HG03108 (cell line): ENCODE results near the gene AP4S1.
"Not testable (repeated sequence)": the region's sequence is repeated elsewhere in the genome, so short reads cannot be mapped to it uniquely, and the experiment has no call there.

Source experiments
- ATAC-seq: cut with Tn5 transposase; IDR thresholded peaks from one replicate; pipeline ENCODE4 v1.9.1; 2021; ENCODE audit warnings: moderate library complexity; ENCODE audit not compliant: unreplicated experiment

AP4S1 gene

DNA sequence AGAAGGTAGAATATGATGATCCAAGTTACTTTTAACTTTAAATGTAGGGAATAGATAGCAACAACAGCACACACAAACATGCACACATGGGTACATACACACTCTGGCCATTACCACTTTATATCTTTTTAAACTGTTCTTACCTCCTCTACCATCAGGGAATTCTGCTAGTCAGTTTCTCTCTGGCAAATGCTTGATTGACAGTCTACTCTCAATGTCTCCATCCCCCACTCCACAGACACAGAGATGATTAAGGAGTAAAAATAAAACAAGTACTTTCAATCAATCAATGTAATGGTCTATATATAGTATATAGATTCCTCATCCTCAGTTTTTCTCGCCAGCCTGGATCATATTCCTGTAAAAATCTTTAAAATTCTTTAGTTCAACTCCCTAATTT, 16.9 kb downstream of the AP4S1 start:
- ATAC-seq, result no peak

- ATAC-seq, result not testable (repeated sequence)
Observed at GRCh38 chr14:31042893-31043292, 17.4 kb downstream of the AP4S1 start.

GRCh38 chr14:31043379-31043778, 17.9 kb downstream of the AP4S1 start:
- ATAC-seq, result no peak

DNA sequence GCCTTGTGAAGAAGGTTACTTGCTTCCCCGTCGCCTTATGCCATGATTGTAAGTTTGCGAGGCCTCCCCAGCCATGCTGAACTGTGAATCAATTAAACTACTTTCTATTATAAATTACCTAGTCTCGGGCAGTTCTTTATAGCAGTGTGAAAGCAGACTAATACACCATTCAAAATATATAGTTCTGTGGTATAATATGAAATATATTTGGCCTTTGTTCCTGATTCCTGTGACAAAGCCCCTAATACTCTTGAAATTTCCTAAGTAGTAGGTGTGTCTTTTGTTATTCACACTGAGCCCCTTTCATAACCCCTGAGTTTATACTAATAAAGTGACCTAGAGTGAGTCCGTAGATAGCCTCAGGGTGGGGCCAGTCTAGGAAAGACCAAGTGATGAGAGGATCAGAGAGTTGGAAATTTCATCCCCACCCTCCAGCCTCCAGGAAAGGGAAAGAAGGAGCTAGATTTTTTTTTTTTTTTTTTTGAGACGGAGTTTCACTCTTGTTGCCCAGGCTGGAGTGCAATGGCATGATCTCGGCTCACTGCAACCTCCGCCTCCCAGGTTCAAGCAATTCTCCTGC, 20.1 kb downstream of the AP4S1 start:
- ATAC-seq, result no peak

- ATAC-seq, result no peak
Observed at GRCh38 chr14:31047503-31047902, 22.1 kb downstream of the AP4S1 start.

DNA sequence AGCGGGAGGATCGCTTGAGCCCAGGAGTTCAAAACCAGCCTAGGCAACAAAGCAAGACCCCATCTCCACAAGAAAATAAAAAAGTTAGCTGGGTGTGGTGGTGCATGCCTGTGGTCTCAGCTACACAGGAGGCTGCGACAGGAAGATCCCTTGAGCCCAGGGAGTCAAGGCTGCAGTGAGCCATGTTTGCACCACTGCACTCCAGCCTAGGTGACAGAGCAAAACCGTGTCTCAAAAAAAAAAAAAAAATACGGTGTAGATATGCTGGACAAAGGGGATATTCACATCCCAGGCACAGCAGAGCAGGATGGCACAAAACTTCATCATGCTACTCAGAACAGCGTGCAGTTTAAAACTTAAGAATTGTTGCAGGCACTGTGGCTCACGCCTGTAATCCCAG, 25.6 kb downstream of the AP4S1 start:
- ATAC-seq, result no peak

GRCh38 chr14:31051511-31051910, 26.1 kb downstream of the AP4S1 start:
- ATAC-seq, result no peak

- not testable (repeated sequence) for ATAC-seq
Observed at GRCh38 chr14:31052905-31053586, 27.6 kb downstream of the AP4S1 start.

DNA sequence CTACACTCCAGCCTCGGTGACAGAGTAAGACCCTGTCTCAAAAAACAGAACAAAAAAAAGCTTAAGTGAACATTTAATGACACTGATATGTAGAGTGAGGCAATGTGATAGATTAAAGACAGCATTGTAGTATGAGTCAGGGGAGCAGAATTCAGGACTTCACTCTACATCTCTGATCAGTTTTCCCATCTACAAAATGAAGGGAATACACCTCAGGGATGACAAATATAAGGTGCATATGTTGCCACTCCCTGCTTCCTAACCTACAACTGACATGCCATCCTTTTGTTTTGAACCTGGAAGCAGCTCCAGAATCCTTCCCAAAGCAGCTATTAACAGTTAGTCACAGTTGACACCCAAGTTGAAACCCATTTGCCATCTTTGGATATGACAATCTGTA, 31.6 kb downstream of the AP4S1 start:
- ATAC-seq, result no peak

DNA sequence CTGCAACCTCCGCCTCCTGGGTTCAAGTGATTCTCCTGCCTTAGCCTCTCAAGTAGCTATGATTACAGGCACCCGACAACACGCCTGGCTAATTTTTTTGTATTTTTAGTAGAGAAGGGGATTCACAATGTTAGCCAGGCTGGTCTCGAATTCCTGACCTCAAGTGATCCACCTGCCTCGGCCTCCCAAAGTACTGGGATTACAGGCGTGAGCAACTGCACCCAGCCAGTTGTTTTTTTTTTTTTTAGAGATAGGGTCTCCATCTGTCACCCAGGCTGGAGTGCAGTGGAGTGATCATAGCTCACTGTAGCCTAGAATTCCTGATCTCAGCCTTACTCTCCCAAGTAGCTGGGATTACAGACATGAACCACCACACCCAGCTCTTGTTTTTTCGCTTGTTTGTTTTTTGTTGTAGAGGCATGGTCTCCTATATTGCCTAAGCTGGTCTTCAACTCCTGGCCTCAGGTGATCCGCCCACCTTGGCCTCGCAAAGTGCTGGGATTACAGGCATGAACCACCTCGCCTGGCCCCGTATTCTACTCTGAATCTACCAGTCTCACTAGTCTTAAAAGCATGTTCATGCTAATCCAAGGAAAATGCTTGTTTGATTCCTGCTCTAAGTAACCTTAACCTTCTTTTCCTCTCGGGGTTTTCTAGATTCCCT, 32.4 kb downstream of the AP4S1 start:
- no peak for ATAC-seq

DNA sequence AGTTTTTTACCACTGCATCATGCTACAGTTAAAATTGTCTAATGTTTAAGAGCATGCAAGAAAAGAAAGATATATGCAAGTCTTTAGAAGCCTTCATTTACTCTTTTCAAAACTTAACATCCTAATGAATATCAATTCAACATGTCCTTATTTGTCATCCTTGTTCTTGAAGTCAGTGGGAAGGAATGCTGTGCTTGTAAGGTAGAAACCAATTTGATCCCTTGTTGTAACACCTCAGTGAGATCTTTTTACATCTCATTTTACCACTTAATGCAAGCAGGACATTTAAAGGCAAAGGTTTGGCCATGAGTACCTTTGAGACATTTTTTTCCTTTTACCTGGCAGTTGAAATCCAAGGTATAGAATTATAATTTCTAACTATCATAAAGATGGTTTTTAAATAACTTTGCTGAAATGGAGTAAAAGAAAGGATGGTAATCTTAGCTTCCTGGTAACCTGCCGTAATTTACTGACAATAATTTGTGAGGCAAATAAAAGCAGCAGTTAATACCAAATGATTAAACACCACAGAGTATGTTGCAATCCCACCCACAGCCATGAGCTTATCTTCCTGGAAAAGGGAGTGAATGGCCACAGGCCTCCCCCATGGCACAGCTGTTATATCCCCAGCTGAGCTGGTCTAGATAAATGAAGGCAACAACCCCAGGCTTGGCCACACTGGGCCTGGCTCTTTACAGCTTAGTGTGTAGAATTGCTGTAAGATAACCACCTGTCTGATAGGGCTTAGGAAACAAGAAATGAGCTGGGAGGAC, 33.9 kb downstream of the AP4S1 start:
- ATAC-seq, result no peak

DNA sequence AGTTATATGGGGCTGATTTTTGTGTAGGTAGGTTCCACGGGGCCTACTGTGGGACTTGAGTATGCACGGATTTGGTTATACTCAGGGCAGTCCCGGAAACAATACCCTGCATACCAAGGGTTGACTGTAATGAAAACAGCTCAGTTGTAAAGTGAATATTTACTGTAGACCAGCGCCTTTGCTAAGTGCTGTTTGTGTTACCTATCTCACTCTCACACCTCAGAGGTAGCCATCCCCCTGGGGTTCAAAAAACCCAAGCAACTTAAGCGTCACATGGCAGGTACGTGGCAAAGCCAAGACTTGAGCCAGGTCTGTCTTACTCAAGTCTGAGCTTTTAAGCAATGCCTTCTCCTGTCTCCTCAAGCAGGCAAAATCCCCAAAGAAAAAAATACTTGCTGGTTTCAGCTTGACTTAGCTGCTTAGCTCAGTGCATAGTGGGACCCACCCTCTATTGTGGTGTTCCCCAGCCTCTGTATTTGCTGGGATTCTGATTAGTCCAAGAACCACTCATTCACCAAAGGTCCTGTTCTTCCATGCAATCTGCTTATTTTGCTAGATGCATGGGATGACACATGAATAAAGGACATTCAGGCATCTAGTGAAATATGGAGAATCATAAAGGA, 34.9 kb downstream of the AP4S1 start:
- no peak for ATAC-seq

DNA sequence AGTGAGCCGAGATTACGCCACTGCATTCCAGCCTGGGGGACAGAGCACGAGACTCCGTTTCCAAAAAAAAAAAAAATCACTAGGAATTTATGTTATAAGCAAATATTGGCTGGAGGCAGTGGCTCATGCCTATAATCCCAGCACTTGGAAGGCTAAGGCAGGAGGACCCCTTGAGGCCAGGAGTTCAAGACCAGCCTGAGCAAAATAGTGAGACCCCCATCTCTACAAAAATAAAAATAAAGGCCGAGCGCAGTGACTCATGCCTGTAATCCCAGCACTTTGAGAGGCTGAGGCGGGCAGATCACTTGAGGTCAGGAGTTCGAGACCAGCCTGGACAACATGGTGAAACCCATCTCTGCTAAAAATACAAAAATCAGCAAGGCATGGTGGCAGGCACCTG, 37.5 kb downstream of the AP4S1 start:
- ATAC-seq, result not testable (repeated sequence)

DNA sequence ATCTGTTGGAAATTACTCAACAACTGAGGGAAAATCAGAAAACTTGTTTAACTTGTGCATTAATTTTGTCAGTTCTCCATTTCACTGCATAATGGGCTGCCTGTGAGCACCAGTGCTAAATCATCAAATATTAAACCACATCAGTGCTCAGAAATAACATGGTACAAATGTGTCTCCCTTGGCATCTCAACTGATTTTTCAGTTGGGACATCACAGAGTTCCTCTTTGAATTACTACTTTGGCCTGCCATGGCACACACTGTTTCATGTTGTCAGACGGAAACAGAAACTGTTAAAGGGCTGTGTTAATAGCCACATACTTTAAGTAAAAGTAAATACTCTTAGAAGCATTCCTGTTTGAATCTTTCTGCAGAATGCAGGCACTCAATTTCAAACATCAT, 42.8 kb downstream of the AP4S1 start:
- no peak for ATAC-seq

GRCh38 chr14:31069343-31069742, 43.9 kb downstream of the AP4S1 start:
- ATAC-seq, result no peak

GRCh38 chr14:31070431-31070830, 45.0 kb downstream of the AP4S1 start:
- ATAC-seq, result no peak

- no peak for ATAC-seq
Observed at GRCh38 chr14:31071151-31071550, 45.7 kb downstream of the AP4S1 start.

GRCh38 chr14:31075144-31075543, 49.7 kb downstream of the AP4S1 start:
- no peak for ATAC-seq

GRCh38 chr14:31078766-31079165, 53.3 kb downstream of the AP4S1 start:
- ATAC-seq, result no peak

DNA sequence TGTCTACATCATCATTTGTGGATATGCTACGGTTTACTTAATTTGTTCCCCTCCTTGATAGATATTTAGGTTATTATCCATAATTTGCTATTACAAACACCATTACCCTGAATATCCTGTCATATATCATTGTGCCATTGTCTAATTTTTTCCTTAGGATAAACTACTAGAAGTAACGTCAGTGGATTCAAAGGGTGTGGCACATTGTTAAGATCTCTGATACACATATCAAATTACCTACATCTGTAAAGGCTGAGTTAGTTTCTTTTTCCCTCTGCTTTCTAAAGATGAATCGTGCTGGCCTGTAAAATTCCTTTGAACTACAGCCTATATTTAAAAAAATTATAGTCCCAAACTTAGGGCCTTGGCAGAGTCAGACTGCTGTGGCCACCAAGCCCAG, 54.6 kb downstream of the AP4S1 start:
- no peak for ATAC-seq

- no peak for ATAC-seq
Observed at GRCh38 chr14:31080484-31080883, 55.0 kb downstream of the AP4S1 start.
